Stimulated activated CD8-positive, alpha-beta memory T cell treated with anti-CD3 and anti-CD28 coated beads, Interleukin-12 subunit alpha, Interleukin-12 subunit beta, amount 100 ng/mL, for 24 hours (primary cell): Measurements from ENCODE around the gene RPS15.

Source experiments
- DNase-seq: peaks from one replicate; pipeline ENCODE4 v3.0.0-alpha.2; 2020; ENCODE audit errors: extremely low read depth

RPS15 gene

DNA sequence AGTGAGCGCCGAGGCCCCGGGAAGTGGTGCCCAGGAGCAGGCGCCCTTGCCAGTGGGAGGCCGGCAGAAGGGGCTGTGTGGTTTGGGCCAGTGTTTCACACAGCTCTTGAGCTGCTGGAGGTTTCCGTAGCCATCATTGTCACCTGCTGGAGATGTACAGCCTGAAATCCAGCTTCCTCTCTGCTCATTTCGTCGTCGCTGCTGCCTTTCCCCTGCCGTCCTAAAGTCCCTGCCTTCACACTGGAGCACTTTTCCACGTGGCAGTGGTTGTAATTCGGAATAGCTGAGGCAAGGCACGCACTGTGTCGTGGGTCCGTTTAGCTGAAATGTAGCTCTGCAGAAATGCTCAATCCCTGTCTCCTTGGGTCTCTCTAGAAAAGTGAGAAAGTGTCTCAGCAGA lies 17.6 kb upstream of the RPS15 start:
- no peak for DNase-seq

DNA sequence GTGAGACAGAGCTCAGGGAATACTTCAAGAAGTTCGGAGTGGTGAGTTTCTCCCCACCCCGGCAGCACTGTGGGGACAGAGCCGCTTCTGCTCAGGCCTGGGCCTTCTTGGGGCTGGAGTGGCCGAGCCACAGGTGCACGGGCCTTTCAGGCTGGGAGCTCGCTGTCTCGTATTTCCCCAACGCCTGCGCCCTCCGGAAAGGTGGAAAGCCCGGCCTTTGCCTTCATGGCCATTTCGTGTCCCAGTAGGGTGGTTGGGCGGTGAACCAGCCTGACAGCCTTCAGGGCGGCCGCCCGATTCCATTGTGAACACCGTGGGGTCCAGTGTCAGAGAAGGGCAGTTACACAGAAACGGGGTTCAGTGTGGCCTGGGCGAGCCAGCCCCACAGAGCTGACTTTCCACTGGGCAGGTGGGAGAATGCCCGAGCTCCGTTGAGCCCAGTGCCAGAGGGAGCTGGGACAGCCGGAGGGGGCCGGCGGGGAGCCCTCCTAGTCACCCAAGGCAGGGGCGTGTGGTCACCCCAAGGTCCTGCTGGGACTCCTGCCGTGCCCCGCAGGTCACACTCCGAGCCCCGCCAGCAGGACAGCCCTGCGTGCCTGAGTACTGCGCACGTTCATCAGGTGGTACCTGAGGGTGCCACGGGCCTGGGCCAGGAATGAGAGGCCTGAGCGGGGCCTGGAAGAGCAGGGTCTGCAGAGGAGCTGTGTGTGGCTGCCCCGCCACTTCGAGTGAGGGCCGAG lies 16.8 kb upstream of the RPS15 start:
- DNase-seq = no peak

DNA sequence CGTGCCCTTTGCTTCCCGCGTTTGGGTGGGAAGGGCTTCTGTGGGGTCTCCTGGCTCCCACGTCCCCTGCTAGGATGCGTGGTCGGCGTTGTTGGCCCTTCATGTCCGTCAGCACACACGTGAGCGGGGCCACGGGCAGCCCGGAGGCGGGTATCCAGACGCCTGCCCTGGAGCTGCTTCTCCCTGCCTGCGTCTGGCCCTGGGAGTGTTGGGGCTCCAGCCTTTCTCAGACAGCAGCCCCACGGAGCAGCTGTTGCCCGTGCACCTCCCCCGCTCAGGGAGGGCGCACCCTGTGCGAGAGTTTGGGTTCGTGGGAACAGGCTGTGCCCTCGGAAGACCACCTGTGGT lies 16.3 kb upstream of the RPS15 start:
- DNase-seq = no peak

DNA sequence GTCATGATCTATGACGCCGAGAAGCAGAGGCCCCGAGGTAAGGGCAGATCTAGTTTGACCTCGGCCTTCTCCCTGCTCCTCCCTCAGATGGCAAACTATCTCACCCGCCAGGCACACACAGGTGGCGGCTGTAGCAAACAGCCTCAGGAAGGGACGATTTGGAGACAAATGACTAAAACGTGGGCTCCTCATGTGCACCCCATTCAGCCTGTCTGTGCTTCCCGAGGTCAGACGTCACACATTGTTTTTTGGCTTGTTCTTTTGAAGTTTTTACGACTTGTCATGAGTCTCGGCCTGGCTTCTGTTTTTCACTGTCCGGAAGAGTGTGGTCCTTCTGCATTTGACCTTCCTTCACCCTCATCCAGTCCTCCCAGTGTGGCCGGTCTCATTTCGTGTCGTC lies 15.8 kb upstream of the RPS15 start:
- DNase-seq = no peak

DNA sequence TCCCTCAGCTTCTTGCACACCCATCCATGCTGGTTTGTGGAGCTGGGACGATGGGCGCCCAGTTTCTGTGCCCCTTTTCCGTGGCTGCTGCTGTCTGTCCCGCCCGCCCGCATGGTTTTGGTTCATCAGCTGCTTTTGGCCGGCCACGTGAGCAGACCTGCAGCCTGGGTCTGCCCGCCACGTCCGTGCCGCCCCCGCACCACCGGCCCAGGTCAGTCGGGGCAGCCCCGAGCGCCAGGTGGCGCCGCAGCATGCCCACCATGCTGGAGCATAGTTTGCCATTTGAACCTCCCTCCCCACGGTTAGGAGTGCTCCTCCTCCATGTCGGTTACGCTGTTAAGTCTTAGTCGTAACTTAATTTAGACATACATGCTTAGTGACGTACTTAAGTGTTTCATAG lies 15.3 kb upstream of the RPS15 start:
- DNase-seq = no peak

DNA sequence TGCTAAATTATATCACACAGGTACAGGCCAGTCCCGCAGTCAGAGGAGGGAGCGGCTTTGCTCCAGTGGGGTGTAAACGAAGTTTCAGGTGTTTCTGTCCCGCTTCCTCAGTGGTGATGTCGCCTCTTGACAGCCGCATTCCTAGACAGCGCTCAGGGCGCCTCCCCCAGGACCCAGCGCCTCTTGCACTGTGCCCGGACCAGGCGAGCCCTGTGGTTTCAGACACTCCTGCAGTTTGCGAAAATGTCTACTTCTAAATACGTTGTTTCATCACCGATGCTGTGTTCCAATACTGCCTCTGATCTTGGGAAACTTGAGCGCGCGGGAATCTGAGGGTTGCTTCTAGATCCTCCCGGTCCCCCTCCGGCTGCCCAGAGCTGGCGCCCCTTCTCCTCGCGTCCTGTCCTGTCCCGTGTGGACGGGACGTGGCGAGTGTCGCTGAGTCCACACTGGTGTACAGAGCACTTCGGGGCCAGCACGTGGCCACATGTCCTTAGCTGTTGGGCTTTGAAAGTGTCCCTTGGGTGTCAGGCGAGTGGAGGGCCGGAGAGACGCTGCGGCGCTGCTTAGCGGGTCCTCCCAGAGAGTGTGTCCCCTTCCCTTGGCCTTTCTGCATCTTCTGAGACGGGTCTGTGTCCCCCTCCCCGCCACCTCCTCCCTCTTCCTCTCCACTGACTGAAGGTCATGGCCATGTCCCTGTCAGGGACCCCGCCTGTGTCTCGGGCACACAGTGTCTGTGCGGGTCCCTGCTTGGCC lies 14.6 kb upstream of the RPS15 start:
- DNase-seq = no peak

DNA sequence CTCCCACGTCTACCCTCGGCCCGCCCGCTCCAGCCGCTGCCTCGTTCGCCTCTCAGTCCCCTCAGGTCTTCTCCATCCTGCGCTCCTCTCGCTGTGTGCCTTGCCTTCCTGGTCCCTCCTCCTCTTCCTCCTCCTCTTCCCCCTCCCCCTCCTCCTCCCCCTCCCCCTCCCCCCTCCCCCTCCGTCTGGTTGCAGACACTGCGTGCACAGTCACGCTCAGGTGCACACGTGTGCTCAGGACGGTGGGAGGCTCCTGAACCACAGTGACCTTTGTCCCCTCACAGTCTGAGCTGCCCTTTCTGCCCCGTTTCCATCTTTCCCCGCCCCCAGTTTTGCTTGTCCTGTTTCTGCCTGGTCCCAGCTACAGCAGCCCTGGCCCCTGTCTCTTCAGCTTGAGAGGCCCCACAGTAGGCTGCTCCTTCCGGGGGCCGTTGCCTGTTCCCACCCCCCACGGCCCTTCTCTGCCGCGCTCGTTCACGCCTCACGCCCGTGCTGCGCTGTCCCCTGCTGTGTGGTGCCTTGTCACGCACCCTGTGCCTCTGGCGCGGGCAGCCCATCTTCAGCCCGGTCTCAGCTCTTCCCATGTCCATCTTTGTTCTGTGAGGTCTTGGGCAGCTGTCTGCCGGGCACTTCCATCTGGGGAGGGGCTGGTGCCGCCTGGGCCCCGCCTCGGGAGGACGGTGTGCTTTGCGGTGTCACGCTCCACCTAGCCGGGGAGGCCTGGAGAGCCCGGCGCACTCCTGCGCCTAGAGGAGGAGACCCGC lies 13.8 kb upstream of the RPS15 start:
- no peak for DNase-seq

DNA sequence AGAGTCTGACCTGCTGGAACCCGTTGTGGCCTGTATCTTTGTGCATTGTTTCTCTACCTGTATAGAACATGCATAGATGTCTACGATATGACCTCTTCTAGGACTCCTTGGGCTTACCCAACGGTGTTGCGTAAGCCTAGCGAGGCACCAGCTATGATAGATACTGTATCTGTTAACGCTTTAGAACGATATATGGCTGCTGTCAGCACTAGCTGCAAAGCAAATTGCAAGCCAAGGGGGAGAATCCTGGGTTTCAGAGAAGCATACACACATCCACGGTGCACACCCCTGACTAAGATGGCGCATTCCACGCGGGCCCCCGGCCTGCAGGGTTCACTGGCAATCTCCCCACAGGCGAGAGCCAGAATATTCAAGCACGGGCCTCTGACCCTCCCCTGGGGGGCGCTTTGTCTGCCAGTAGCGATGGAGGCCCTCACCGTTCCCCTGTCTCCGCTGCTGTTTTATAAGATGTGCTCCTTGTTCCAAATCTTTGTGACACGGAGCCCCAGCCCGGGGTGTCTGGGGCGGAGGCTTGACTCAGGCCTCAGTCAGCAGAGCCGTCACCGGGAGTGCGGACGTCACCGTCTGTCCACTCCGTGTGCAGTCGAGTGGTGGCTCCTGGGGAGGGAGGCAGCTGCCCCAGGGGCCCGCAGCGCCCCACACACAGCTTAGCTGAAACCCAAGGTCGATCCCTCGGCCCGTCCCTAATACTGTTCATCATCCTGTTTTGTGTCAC lies 12.9 kb upstream of the RPS15 start:
- DNase-seq = no peak

DNA sequence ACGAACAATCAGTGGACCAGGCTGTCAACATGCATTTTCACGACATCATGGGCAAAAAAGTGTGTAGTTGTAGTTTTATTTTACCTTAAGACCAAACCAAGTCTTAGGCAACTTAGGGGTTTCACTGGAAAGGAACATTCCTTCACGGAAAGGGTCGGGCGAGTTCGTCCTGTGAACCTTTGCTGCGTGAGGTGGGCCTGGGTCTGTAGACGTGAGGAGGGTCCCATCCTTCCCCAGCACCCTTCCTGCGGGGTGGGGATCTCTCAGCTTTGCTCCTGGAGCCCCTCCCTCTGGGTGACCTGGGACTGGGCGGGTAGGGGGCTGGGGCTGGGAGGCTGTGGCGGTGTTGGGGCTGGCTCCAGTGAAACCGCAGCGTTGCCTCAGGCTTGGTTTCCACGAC lies 12.3 kb upstream of the RPS15 start:
- DNase-seq = no peak

DNA sequence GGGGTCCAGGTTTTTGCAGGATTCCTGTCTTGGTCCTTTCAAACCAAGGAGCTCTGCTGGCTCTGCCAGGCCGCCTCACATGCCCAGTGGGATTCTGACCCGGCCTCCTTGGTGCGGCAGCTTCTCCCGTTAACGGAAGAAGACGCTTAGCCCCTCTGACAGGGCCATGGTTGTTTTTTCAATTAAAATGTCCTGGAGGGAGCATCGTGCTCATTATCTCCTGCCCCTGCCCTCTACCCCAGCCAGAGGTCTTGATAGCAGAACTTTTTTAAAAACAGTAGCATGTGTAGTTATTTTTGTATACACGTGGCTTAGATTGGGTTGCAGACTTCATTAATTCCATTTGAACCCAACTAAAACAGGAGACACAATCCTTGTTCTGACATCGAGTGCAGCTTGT lies 11.5 kb upstream of the RPS15 start:
- no peak for DNase-seq

DNA sequence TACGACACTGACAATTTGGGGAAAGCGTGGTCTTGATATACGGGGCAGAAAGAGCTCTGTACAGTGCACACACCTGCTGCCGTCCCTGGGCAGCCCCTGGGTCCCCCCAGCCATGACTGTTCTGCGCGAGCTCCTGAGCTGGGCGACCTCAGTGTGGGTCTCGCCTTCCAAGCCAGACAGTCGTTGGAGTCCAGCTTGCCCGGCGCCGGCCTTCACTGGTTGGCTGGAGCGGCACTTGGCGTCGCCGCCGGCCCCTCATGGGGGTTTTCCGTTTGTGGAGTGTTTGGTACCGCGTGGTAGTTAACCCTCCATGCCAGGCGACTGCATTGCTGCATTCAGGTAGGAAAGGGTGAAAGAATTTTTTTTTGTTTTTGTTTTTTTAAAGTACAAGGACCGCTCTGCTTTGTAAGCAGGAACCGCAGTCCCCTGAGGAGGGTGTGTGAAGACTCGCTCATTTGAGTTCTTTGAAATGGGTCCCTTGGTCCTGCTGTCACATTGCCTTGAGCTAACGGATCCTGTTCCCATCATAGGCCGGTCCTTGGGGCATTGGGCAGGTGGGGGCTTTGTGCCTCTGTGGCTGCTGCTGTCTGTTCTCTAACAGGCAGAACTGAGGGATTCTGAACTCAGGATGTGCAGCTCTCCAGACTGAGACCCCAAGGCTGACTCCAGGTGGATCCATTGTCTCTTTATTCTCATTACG lies 10.8 kb upstream of the RPS15 start:
- no peak for DNase-seq

DNA sequence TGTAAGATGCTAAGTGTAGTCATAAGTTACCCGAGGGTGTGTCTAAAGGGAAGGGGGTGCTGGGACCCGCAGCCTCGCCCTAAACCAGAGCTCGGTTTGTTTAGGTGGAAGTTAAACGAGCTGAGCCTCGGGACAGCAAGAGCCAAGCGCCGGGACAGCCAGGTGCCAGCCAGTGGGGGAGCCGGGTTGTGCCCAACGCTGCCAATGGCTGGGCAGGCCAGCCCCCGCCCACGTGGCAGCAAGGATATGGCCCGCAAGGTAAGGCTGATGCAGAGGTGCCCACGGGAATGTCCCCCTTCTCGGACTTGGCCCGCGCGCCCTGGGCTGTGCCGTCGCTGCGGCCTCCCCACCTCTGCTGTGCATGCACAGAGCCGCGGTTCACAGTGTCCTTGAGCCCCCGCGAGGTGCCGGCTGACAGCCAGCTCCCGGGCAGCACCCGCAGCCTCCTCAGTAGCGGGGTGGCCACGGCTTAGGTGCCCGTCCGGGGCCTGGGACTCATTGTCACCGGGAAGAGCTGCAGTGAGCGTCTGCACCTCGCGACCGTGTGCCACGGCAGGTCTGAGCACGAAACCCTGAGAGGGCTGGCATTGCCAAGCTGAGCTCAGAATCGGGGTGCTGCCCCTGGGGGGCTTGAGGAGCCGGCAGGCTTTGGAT lies 9.3 kb upstream of the RPS15 start:
- DNase-seq = no peak

DNA sequence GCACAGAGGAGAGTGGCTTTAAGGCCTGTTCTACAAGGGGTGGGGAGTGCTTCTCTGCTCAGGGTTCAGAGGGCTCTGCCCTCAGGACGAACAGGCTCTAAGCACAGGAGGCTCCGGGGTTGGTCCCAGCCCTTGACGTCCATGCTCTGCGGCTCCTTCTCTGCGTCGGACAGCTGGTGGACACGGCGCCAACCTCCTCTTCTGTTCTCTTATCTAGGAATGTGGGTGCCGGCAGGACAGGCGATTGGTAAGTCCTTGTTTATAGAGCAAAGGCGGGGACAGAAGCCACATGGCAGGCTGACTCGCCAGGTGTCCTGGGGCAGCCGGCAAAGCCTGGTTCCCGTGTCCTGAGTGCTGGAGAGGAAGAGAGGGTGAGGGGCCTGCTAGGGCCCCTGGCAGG lies 8.4 kb upstream of the RPS15 start:
- DNase-seq = no peak

DNA sequence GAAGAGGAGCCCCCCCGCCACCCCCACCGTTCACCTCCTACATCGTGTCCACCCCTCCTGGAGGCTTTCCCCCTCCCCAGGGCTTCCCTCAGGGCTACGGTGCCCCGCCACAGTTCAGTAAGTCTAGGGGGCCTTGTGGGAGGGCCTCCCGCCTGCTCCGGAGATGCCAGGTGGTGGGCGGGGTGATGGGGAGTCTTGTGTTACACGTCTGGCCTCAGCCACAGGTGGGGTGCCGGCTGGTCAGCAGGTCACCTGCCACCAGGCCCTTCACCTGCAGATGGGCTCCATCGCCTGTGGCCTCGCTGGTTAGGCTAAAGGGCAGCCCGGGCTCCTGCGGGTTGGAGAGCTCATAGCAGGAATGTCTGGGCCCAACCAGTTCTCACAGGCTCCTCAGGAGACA lies 8.0 kb upstream of the RPS15 start:
- no peak for DNase-seq

DNA sequence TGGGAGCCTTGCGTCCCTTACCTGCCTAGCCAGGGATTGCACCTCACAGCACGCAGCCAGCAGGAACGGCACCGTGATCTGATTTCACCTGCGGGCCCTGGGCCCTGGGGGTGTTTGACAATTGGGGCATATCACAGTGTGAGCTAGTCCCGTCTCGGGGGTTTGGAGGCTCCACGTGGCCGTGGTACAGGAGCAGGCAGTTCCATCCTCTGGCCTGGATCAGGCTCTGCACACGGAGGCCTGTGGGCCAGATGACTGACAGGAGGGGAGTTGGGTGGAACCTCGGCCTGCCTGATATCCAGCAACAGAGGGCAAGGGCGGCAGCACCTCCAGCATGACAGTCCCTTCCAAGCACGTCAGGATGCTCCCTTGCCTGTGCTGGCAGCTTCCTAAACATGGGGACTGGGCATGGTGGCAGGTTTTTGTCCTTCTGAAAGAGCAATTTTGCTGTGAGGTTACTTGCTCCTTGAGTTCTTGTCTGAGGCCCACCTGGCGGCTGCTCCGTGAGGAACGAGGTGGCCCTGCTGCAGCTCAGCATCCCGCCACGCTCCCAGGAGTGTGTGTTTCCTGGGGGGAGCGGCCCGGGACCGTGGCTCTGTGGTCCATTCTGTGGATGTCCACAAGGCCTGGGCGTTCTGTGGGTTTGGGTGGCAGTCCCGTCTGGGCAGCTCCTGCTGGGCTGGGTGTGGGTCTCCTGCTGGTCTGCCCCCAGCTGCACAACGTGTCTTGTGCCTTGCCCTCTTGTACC lies 6.3 kb upstream of the RPS15 start:
- no peak for DNase-seq

DNA sequence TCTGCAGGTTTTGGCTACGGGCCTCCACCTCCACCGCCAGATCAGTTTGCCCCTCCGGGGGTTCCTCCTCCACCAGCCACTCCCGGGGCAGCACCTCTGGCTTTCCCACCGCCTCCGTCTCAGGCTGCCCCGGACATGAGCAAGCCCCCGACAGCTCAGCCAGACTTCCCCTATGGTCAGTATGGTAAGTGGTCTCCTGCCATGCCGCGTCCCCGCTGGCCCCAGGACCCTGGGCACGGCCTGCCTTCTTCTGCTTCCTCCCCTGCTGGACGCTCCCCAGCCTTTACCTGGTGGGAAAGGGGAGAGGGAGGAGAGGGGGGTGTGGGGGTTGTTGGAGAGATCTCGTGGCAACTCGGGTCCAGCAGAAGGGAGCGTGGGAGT lies 5.7 kb upstream of the RPS15 start:
- DNase-seq = no peak

DNA sequence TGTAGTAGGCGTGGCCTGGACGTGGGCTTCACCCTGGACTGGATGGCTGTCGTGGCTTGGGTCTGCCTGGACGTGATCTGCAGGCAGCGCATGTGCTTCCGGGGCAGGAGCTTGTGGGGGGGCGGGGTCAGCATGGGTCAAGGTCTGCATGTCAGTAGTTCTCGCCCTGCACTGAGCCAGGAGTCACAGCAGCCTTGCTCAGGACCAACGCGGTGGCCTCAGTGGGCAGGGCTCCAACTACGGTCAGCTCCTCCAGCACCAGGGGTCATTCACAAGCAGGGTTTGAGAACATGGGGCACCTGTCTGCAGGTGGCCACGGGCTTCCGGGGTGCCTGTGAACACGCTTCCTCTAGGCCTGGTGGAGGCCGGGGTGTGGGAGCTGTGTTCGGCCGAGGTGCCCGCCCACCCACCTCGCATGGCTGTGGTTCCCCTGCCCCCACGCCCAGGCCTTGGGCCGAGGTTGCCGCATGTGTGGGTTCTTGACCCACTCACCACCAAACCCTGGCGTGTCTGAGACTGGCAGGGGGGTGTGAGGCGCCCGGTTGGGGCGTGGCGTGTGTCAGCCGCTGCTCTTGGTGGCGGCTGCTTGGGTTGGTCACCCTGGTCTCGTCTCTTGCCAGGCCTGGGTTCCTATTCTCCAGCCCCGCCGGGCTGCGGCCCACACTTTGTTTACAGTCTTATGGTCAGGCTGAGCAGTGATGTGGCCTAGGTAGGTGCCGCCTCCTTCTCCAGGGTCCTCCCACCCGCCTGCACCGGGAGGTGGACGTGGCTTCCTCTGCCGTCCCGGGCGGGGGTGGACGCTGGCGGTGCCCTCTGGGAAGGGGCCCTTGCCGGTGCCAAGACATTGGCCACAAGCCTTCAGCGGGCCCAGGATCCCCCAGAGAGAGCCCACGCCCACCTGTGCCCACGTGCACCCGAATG lies 4.8 kb upstream of the RPS15 start:
- DNase-seq = no peak

DNA sequence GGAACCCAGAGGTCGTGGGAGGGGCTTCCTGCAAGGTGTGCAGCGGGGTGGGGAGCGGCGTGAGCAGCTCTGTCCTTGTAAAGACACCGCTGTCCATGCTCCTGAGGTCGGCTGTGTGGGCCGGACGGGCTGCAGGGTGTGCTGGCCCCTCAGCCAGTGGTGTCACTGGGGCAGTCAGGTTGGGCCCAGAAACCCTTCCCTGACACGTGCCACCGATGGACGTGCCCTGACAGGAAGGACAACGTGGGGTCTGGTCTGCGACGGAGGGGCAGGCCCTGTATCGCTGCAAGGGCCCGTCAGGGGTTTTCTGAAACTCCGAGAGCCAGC lies 4.2 kb upstream of the RPS15 start:
- no peak for DNase-seq

DNA sequence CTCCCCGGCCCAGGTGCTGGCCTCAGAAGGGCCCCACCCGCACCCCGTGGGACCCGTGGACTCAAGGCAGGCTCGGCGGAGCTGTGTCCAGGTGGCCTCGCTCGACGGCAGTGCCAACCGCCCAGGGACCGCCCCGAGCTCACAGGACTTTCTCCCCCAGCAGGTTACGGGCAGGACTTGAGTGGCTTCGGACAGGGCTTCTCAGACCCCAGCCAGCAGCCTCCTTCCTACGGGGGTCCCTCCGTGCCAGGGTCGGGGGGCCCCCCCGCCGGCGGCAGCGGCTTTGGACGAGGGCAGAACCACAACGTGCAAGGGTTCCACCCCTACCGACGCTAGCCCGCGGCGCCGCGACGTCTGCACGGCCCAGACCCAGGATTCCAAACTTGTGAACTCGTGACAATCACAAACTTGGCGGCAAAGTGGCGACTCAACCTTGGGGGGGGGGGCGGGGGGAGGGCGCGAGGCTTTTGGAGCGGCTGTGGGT lies 3.6 kb upstream of the RPS15 start:
- DNase-seq = no peak
